ENCODE results near the gene CEP68. TPM values are rescaled to one million over a fixed set of nuclear protein-coding genes. Genes with fewer than 3 reads are reported as not detected.

The CEP68 gene
- total and polyA plus RNA-seq, 7 experiments from 2014 or later: 8.5 to 52.0 (median 25.6) TPM

GRCh38 chr2:65044097-65044735, 12.0 kb upstream of the CEP68 start:
- Histone ChIP-seq H3K4me1 (ENCODE audit: control insufficient read depth in 2 of 2, insufficient read depth in 2 of 2, low read length in 2 of 2) (peaks cover 0 to 3% of the 10 kb centered on the region in 2 donors), H3K4me3 (ENCODE audit: low read length) (no peak overlapping the region), H3K9me3 (ENCODE audit: control insufficient read depth in 2 of 3, low read length in 3 of 3) (peaks cover 0 to 5% (median 3%) of the 10 kb centered on the region in 3 experiments), H3K36me3 (ENCODE audit: control insufficient read depth in 2 of 3, insufficient read depth in 3 of 3, low read length in 3 of 3) (peaks cover 0 to 9% (median 0%) of the 10 kb centered on the region in 3 experiments), H3K27ac (ENCODE audit: low read depth, low read length) (no peak overlapping the region), H3K27me3 (ENCODE audit: control insufficient read depth in 2 of 2, insufficient read depth in 2 of 2, low read length in 2 of 2) (no peaks in the 10 kb centered on the region)
- Mint-ChIP-seq H3K36me3 (peaks cover 21 to 56% (median 35%) of the 10 kb centered on the region in 5 donors), H3K27ac (peak overlapping the region in 1 of 9 donors; percentile 30), H3K4me3 (no peak overlapping the region), H3K9me3 (peaks cover 5 to 23% (median 11%) of the 10 kb centered on the region in 11 donors), H3K27me3 (peaks cover 0 to 8% (median 0%) of the 10 kb centered on the region in 5 donors), H3K4me1 (peaks cover 0 to 24% (median 12%) of the 10 kb centered on the region in 7 donors)
- intact Hi-C loops (cut with micrococcal nuclease): loop anchor here in 1 of 2 donors (5.0 kb wide), 1 partner anchor 712 kb away; no protein-coding TSS in a partner anchor
- CTCF ChIA-PET: interaction anchor here (1.1 to 3.4 kb wide), 3 partner anchors 20 to 126 kb away, joined by 3 to 30 read pairs (median 4); no protein-coding TSS in a partner anchor
- DNase-seq (no peak), ATAC-seq (no peak)
- POLR2A ChIA-PET: interaction anchor here (0.5 to 2.5 kb wide), 2 partner anchors 11 to 129 kb away, joined by 3 to 8 read pairs; partner anchors contain the start of gene CEP68

GRCh38 chr2:65045651-65046050, 10.6 kb upstream of the CEP68 start:
- ChIA-PET POLR2A (no interaction called here), CTCF (interaction anchor here (1.4 kb wide), 1 partner anchor 20 kb away, joined by 3 read pairs; no protein-coding TSS in a partner anchor)
- no peaks in the 10 kb centered on the region for H3K4me1 ChIP-seq (ENCODE audit: control insufficient read depth in 2 of 2, insufficient read depth in 2 of 2, low read length in 2 of 2)
- intact Hi-C loops (cut with micrococcal nuclease): no loop called here
- ATAC-seq: no peak
- peaks cover 0 to 5% (median 3%) of the 10 kb centered on the region in 3 experiments for H3K9me3 ChIP-seq (ENCODE audit: control insufficient read depth in 2 of 3, low read length in 3 of 3)
- H3K27ac Mint-ChIP-seq: no peak overlapping the region
- no peak for DNase-seq
- no peak overlapping the region for H3K4me3 Mint-ChIP-seq
- peaks cover 0 to 9% (median 0%) of the 10 kb centered on the region in 3 experiments for H3K36me3 ChIP-seq (ENCODE audit: control insufficient read depth in 2 of 3, insufficient read depth in 3 of 3, low read length in 3 of 3)
- no peaks in the 10 kb centered on the region for H3K27me3 ChIP-seq (ENCODE audit: control insufficient read depth in 2 of 2, insufficient read depth in 2 of 2, low read length in 2 of 2)
- peaks cover 0 to 18% (median 2%) of the 10 kb centered on the region in 7 donors for H3K4me1 Mint-ChIP-seq
- H3K27me3 Mint-ChIP-seq: peaks cover 0 to 6% (median 0%) of the 10 kb centered on the region in 5 donors
- H3K27ac ChIP-seq (ENCODE audit: low read depth, low read length): no peak overlapping the region
- H3K9me3 Mint-ChIP-seq: peaks cover 5 to 23% (median 11%) of the 10 kb centered on the region in 11 donors
- H3K4me3 ChIP-seq (ENCODE audit: low read length): no peak overlapping the region
- H3K36me3 Mint-ChIP-seq: peaks cover 21 to 56% (median 35%) of the 10 kb centered on the region in 5 donors

- H3K27ac ChIP-seq (ENCODE audit: low read depth, low read length): no peak overlapping the region
- Mint-ChIP-seq H3K36me3 (peaks cover 21 to 65% (median 35%) of the 10 kb centered on the region in 5 donors), H3K27me3 (peaks cover 0 to 12% (median 0%) of the 10 kb centered on the region in 5 donors), H3K4me3 (no peak overlapping the region), H3K4me1 (peaks cover 0 to 16% (median 0%) of the 10 kb centered on the region in 7 donors), H3K27ac (no peak overlapping the region), H3K9me3 (peaks cover 5 to 23% (median 11%) of the 10 kb centered on the region in 11 donors)
- no peak for ATAC-seq
- H3K9me3 ChIP-seq (ENCODE audit: control insufficient read depth in 2 of 3, low read length in 3 of 3): peaks cover 0 to 5% (median 3%) of the 10 kb centered on the region in 3 experiments
- ChIA-PET CTCF (interaction anchor here (0.7 to 1.4 kb wide), 3 partner anchors 9 to 127 kb away, joined by 3 read pairs; no protein-coding TSS in a partner anchor), POLR2A (no interaction called here)
- H3K36me3 ChIP-seq (ENCODE audit: control insufficient read depth in 2 of 3, insufficient read depth in 3 of 3, low read length in 3 of 3): peaks cover 0 to 9% (median 0%) of the 10 kb centered on the region in 3 experiments
- no peak for DNase-seq
- H3K27me3 ChIP-seq (ENCODE audit: control insufficient read depth in 2 of 2, insufficient read depth in 2 of 2, low read length in 2 of 2): no peaks in the 10 kb centered on the region
- intact Hi-C loops (cut with micrococcal nuclease): no loop called here
- no peaks in the 10 kb centered on the region for H3K4me1 ChIP-seq (ENCODE audit: control insufficient read depth in 2 of 2, insufficient read depth in 2 of 2, low read length in 2 of 2)
- H3K4me3 ChIP-seq (ENCODE audit: low read length): no peak overlapping the region
Observed at GRCh38 chr2:65046633-65047407, 9.4 kb upstream of the CEP68 start.

- Histone ChIP-seq H3K4me1 (ENCODE audit: control insufficient read depth in 2 of 2, insufficient read depth in 2 of 2, low read length in 2 of 2) (peaks cover 0 to 10% of the 10 kb centered on the region in 2 donors), H3K36me3 (ENCODE audit: control insufficient read depth in 2 of 3, insufficient read depth in 3 of 3, low read length in 3 of 3) (peaks cover 0 to 4% (median 0%) of the 10 kb centered on the region in 3 experiments), H3K9me3 (ENCODE audit: control insufficient read depth in 2 of 3, low read length in 3 of 3) (peaks cover 0 to 3% (median 2%) of the 10 kb centered on the region in 3 experiments), H3K27ac (ENCODE audit: low read depth, low read length) (no peak overlapping the region), H3K4me3 (ENCODE audit: low read length) (no peak overlapping the region), H3K27me3 (ENCODE audit: control insufficient read depth in 2 of 2, insufficient read depth in 2 of 2, low read length in 2 of 2) (no peaks in the 10 kb centered on the region)
- H3K4me1 Mint-ChIP-seq: peaks cover 5 to 20% (median 16%) of the 10 kb centered on the region in 7 donors
- DNase-seq: no peak
- peaks cover 0 to 12% (median 0%) of the 10 kb centered on the region in 5 donors for H3K27me3 Mint-ChIP-seq
- peaks cover 12 to 55% (median 29%) of the 10 kb centered on the region in 5 donors for H3K36me3 Mint-ChIP-seq
- peaks cover 3 to 14% (median 7%) of the 10 kb centered on the region in 11 donors for H3K9me3 Mint-ChIP-seq
- no peak for ATAC-seq
- H3K27ac Mint-ChIP-seq: peak overlapping the region in 1 of 9 donors; percentile 62
- intact Hi-C loops (cut with micrococcal nuclease): no loop called here
- no peak overlapping the region for H3K4me3 Mint-ChIP-seq
- ChIA-PET POLR2A (no interaction called here), CTCF (interaction anchor here (1.3 kb wide), 1 partner anchor 131 kb away, joined by 6 read pairs; no protein-coding TSS in a partner anchor)
Observed at GRCh38 chr2:65049010-65049639, 7.1 kb upstream of the CEP68 start.

GRCh38 chr2:65050931-65051330, 5.3 kb upstream of the CEP68 start:
- Mint-ChIP-seq H3K27me3 (peaks cover 0 to 12% (median 0%) of the 10 kb centered on the region in 5 donors), H3K9me3 (peaks cover 0 to 6% (median 0%) of the 10 kb centered on the region in 11 donors), H3K27ac (peak overlapping the region in 1 of 9 donors; percentile 2), H3K4me1 (peaks cover 16 to 38% (median 30%) of the 10 kb centered on the region in 7 donors), H3K36me3 (peaks cover 0 to 37% (median 15%) of the 10 kb centered on the region in 5 donors), H3K4me3 (no peak overlapping the region)
- DNase-seq (no peak), ATAC-seq (no peak)
- Histone ChIP-seq H3K4me1 (ENCODE audit: control insufficient read depth in 2 of 2, insufficient read depth in 2 of 2, low read length in 2 of 2) (peaks cover 0 to 22% of the 10 kb centered on the region in 2 donors), H3K4me3 (ENCODE audit: low read length) (no peak overlapping the region), H3K36me3 (ENCODE audit: control insufficient read depth in 2 of 3, insufficient read depth in 3 of 3, low read length in 3 of 3) (no peaks in the 10 kb centered on the region), H3K27ac (ENCODE audit: low read depth, low read length) (no peak overlapping the region), H3K27me3 (ENCODE audit: control insufficient read depth in 2 of 2, insufficient read depth in 2 of 2, low read length in 2 of 2) (no peaks in the 10 kb centered on the region), H3K9me3 (ENCODE audit: control insufficient read depth in 2 of 3, low read length in 3 of 3) (no peaks in the 10 kb centered on the region)
- intact Hi-C loops (cut with micrococcal nuclease): loop anchor here in 1 of 2 donors (10.0 kb wide), 2 partner anchors 446 to 726 kb away; no protein-coding TSS in a partner anchor
- CTCF ChIA-PET: no interaction called here
- POLR2A ChIA-PET: interaction anchor here (0.7 kb wide), 1 partner anchor 8 kb away, joined by 4 read pairs; no protein-coding TSS in a partner anchor
